ENCODE data around the gene ADGRG1. TPM values are rescaled to one million over a fixed set of nuclear protein-coding genes. Genes with fewer than 3 reads are reported as not detected.

Gene ADGRG1
- total RNA-seq, 1 experiment from 2014 or later: 18.9 TPM

- DNase-seq (ENCODE audit: low read depth): no peak
Measured at GRCh38 chr16:57619606-57620334, 8.7 kb upstream of the ADGRG1 start.

GRCh38 chr16:57620335-57621231 lies 7.8 kb upstream of the ADGRG1 start:
- DNase-seq (ENCODE audit: low read depth): no peak

- DNase-seq (ENCODE audit: low read depth): no peak
Measured at GRCh38 chr16:57621521-57622271, 6.7 kb upstream of the ADGRG1 start.

- no peak for DNase-seq (ENCODE audit: low read depth)
Measured at GRCh38 chr16:57622361-57623250, 5.8 kb upstream of the ADGRG1 start.

GRCh38 chr16:57623251-57624043 lies 5.0 kb upstream of the ADGRG1 start:
- peak; percentile 81 for DNase-seq (ENCODE audit: low read depth)

- peak; percentile 31 for DNase-seq (ENCODE audit: low read depth)
Measured at GRCh38 chr16:57624044-57624688, 4.3 kb upstream of the ADGRG1 start.

GRCh38 chr16:57624806-57625500 lies 3.5 kb upstream of the ADGRG1 start:
- no peak for DNase-seq (ENCODE audit: low read depth)

GRCh38 chr16:57626420-57627170 lies 1.8 kb upstream of the ADGRG1 start:
- DNase-seq (ENCODE audit: low read depth): no peak

- DNase-seq (ENCODE audit: low read depth): peak; percentile 94
Measured at GRCh38 chr16:57627184-57627871, 1.1 kb upstream of the ADGRG1 start.

GRCh38 chr16:57628783-57629293 lies 408 bp downstream of the ADGRG1 start:
- DNase-seq (ENCODE audit: low read depth): no peak

- no peak for DNase-seq (ENCODE audit: low read depth)
Measured at GRCh38 chr16:57629516-57630406, 1.3 kb downstream of the ADGRG1 start.

- no peak for DNase-seq (ENCODE audit: low read depth)
Measured at GRCh38 chr16:57630407-57630797, 2.0 kb downstream of the ADGRG1 start.

- DNase-seq (ENCODE audit: low read depth): no peak
Measured at GRCh38 chr16:57630931-57631845, 2.8 kb downstream of the ADGRG1 start.

GRCh38 chr16:57632568-57632967 lies 4.1 kb downstream of the ADGRG1 start:
- DNase-seq (ENCODE audit: low read depth): peak; percentile 46
